Measurements from ENCODE around the gene AMDHD2.

The AMDHD2 gene

DNA sequence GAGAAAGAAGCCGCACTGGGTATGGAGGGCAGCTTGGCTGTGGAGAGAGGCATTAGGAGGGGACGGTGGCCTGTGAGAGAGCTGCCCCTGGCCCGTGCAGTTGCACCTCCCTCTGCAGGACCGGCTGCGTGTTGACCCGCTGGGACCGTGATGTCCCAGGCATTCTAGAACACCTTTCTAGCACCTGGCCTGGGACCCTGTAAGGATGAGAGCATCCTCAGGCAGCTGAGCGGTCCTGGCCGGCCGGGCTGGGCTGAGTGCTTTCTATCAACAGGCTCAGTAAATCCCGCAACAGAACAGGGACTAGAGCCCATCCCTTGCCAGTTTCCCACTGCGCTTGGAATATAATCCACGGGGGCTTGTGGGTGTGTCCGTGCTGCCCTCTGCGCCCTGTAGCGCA, 30.6 kb upstream of the AMDHD2 start:
- DNase-seq, result no peak
- H3K18ac ChIP-seq (ENCODE audit: low read depth in 1 of 2, low read length in 2 of 2), result no peak overlapping the region
- no peak overlapping the region for H3K9ac ChIP-seq (ENCODE audit: low read length)
- peaks cover 27% of the 10 kb centered on the region for H3K4me1 ChIP-seq (ENCODE audit: control insufficient read depth, insufficient read depth, low read depth, low read length)
- no peak overlapping the region for H3K23ac ChIP-seq (ENCODE audit: low read length in 2 of 2)
- H2AK5ac ChIP-seq (ENCODE audit: low read length, severe bottlenecking), result no peak overlapping the region
- no peak overlapping the region for H2BK5ac ChIP-seq (ENCODE audit: low read depth, low read length, poor library complexity, severe bottlenecking)
- no peak overlapping the region for H2BK15ac ChIP-seq (ENCODE audit: low read depth, poor library complexity, severe bottlenecking)
- H2BK12ac ChIP-seq (ENCODE audit: low read length in 2 of 2), result no peak overlapping the region
- no peak overlapping the region for H3K4ac ChIP-seq (ENCODE audit: low read depth in 1 of 2, low read length in 2 of 2)
- no peak overlapping the region for H2AFZ ChIP-seq (ENCODE audit: low read depth, low read length)
- H3K36me3 ChIP-seq (ENCODE audit: control insufficient read depth in 1 of 2, insufficient read depth in 2 of 2, low read depth in 1 of 2, low read length in 2 of 2), result peaks cover 3 to 26% of the 10 kb centered on the region in 2 experiments
- H3K4me3 ChIP-seq (ENCODE audit: insufficient read depth in 1 of 2, low read depth in 1 of 2, low read length in 2 of 2), result no peak overlapping the region
- H3K27ac ChIP-seq (ENCODE audit: low read length, poor library complexity, severe bottlenecking), result no peak overlapping the region
- no peak overlapping the region for H2BK120ac ChIP-seq (ENCODE audit: low read depth, low read length)
- no peaks in the 10 kb centered on the region for H3K9me3 ChIP-seq (ENCODE audit: control insufficient read depth, low read length)
- no peaks in the 10 kb centered on the region for H3K27me3 ChIP-seq (ENCODE audit: control insufficient read depth in 1 of 2, insufficient read depth in 1 of 2, low read length in 2 of 2)
- H3K4me2 ChIP-seq (ENCODE audit: low read length, poor library complexity, severe bottlenecking), result no peak overlapping the region
- no peak overlapping the region for H4K8ac ChIP-seq (ENCODE audit: low read length)
- 93% methylated on average over 16 of the region's 16 CpGs for WGBS
- no peak overlapping the region for H3K14ac ChIP-seq (ENCODE audit: low read length in 2 of 2)
- peaks cover 40% of the 10 kb centered on the region for H3K79me1 ChIP-seq (replicated peaks; ENCODE audit: low read length, poor library complexity, severe bottlenecking)
- H4K91ac ChIP-seq (ENCODE audit: low read length), result no peak overlapping the region

DNA sequence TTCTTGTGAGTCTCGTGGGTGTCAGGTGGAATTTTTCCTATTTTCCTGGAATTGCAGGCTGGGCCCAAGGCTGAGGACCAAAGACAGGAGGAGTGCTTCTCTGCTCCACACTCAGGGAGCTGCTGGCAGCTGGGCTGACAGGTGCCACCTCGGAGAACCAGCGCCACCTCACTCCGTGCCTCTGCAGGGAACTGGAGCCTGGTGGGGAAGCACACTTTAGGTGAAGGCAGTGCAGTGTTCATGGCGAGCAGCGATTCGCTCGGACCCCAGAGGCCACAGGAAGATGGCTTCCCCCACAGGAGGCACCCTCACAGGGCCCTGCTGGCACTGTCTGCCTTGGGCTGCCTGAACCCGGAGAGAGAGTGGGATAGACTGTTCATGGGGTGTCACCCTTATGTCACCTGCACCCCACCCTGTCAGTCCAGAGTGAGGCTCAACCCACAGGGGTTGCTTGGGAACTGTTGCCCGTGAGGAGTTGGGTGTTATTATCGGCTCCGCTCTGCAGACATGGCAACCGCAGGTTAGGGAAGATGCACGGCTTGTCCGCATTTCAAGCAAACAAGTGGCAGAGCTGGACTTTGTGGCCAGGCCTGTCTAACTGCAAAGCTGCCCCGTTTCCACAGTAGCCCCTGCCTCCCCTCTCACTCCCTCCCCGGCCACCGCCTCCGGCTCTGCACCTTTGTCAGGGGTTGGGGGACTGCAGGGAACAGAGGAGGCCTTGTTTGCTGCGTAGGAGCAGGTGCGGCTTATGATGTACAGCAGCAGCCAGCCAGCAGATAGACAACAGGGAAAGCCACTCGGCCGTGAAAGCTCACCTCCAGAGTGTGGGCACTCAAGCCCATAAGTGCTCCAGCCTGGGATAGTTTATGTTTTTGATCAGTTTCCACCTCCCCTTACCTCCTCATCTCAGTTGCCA, 29.7 kb upstream of the AMDHD2 start:
- DNase-seq, result no peak
- H3K9ac ChIP-seq (ENCODE audit: low read length), result no peak overlapping the region
- no peak overlapping the region for H2BK5ac ChIP-seq (ENCODE audit: low read depth, low read length, poor library complexity, severe bottlenecking)
- no peak overlapping the region for H2BK120ac ChIP-seq (ENCODE audit: low read depth, low read length)
- H3K27ac ChIP-seq (ENCODE audit: low read length, poor library complexity, severe bottlenecking), result no peak overlapping the region
- H3K18ac ChIP-seq (ENCODE audit: low read depth in 1 of 2, low read length in 2 of 2), result no peak overlapping the region
- H2AFZ ChIP-seq (ENCODE audit: low read depth, low read length), result no peak overlapping the region
- no peak overlapping the region for H3K4me2 ChIP-seq (ENCODE audit: low read length, poor library complexity, severe bottlenecking)
- no peak overlapping the region for H4K8ac ChIP-seq (ENCODE audit: low read length)
- no peak overlapping the region for H3K14ac ChIP-seq (ENCODE audit: low read length in 2 of 2)
- H3K36me3 ChIP-seq (ENCODE audit: control insufficient read depth in 1 of 2, insufficient read depth in 2 of 2, low read depth in 1 of 2, low read length in 2 of 2), result peaks cover 3 to 26% of the 10 kb centered on the region in 2 experiments
- H3K4me3 ChIP-seq (ENCODE audit: insufficient read depth in 1 of 2, low read depth in 1 of 2, low read length in 2 of 2), result no peak overlapping the region
- H3K4ac ChIP-seq (ENCODE audit: low read depth in 1 of 2, low read length in 2 of 2), result no peak overlapping the region
- H3K4me1 ChIP-seq (ENCODE audit: control insufficient read depth, insufficient read depth, low read depth, low read length), result peaks cover 27% of the 10 kb centered on the region
- H2BK15ac ChIP-seq (ENCODE audit: low read depth, poor library complexity, severe bottlenecking), result no peak overlapping the region
- no peaks in the 10 kb centered on the region for H3K9me3 ChIP-seq (ENCODE audit: control insufficient read depth, low read length)
- H3K79me1 ChIP-seq (replicated peaks; ENCODE audit: low read length, poor library complexity, severe bottlenecking), result peaks cover 37% of the 10 kb centered on the region
- no peak overlapping the region for H4K91ac ChIP-seq (ENCODE audit: low read length)
- H2BK12ac ChIP-seq (ENCODE audit: low read length in 2 of 2), result no peak overlapping the region
- H3K23ac ChIP-seq (ENCODE audit: low read length in 2 of 2), result no peak overlapping the region
- 95% methylated on average over 16 of the region's 23 CpGs for WGBS
- no peak overlapping the region for H2AK5ac ChIP-seq (ENCODE audit: low read length, severe bottlenecking)
- H3K27me3 ChIP-seq (ENCODE audit: control insufficient read depth in 1 of 2, insufficient read depth in 1 of 2, low read length in 2 of 2), result no peaks in the 10 kb centered on the region

DNA sequence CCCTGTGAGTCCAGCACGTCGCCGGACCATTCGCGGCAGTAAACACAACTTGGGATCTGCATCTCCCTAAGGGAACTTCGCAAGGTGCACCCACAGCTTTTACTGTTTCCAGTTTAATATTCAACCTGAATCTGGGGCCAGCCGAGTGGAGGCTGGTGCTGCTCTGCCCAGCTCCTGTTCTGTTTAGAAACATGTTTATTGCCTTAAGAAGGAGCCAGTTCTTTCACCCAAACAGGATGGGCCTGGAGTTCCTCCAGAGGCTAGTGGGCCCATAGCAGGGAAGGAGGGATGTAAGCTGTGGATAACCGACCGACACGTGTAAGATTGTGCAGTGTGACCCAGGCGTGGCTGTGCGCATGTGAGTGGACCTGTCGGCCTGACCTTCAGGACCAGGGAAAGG, 27.9 kb upstream of the AMDHD2 start:
- Histone ChIP-seq H2BK12ac (ENCODE audit: low read length in 2 of 2) (no peak overlapping the region), H3K14ac (ENCODE audit: low read length in 2 of 2) (no peak overlapping the region), H3K9ac (ENCODE audit: low read length) (no peak overlapping the region)

GRCh38 chr16:2493605-2494004, 26.6 kb upstream of the AMDHD2 start:
- Histone ChIP-seq H2BK15ac (ENCODE audit: low read depth, poor library complexity, severe bottlenecking) (no peak overlapping the region), H3K79me1 (replicated peaks; ENCODE audit: low read length, poor library complexity, severe bottlenecking) (peaks cover 18% of the 10 kb centered on the region), H3K14ac (ENCODE audit: low read length in 2 of 2) (no peak overlapping the region), H3K27ac (ENCODE audit: low read length, poor library complexity, severe bottlenecking) (no peak overlapping the region), H2AK5ac (ENCODE audit: low read length, severe bottlenecking) (no peak overlapping the region), H3K27me3 (ENCODE audit: control insufficient read depth in 1 of 2, insufficient read depth in 1 of 2, low read length in 2 of 2) (no peaks in the 10 kb centered on the region), H4K91ac (ENCODE audit: low read length) (no peak overlapping the region), H3K9ac (ENCODE audit: low read length) (no peak overlapping the region), H3K4me3 (ENCODE audit: insufficient read depth in 1 of 2, low read depth in 1 of 2, low read length in 2 of 2) (no peak overlapping the region), H3K9me3 (ENCODE audit: control insufficient read depth, low read length) (no peaks in the 10 kb centered on the region), H3K4ac (ENCODE audit: low read depth in 1 of 2, low read length in 2 of 2) (no peak overlapping the region), H3K4me2 (ENCODE audit: low read length, poor library complexity, severe bottlenecking) (no peak overlapping the region), H3K36me3 (ENCODE audit: control insufficient read depth in 1 of 2, insufficient read depth in 2 of 2, low read depth in 1 of 2, low read length in 2 of 2) (peaks cover 22 to 45% of the 10 kb centered on the region in 2 experiments), H3K23ac (ENCODE audit: low read length in 2 of 2) (no peak overlapping the region), H2BK120ac (ENCODE audit: low read depth, low read length) (no peak overlapping the region), H3K4me1 (ENCODE audit: control insufficient read depth, insufficient read depth, low read depth, low read length) (peaks cover 12% of the 10 kb centered on the region), H2BK5ac (ENCODE audit: low read depth, low read length, poor library complexity, severe bottlenecking) (no peak overlapping the region), H2BK12ac (ENCODE audit: low read length in 2 of 2) (no peak overlapping the region), H3K18ac (ENCODE audit: low read depth in 1 of 2, low read length in 2 of 2) (no peak overlapping the region), H4K8ac (ENCODE audit: low read length) (no peak overlapping the region), H2AFZ (ENCODE audit: low read depth, low read length) (no peak overlapping the region)
- DNase-seq, result no peak
- 87% methylated on average over 6 of the region's 6 CpGs for WGBS

More for the DNA sequence above, 27.9 kb upstream of the AMDHD2 start:
- H3K79me1 ChIP-seq (replicated peaks; ENCODE audit: low read length, poor library complexity, severe bottlenecking), result peaks cover 21% of the 10 kb centered on the region
- no peak overlapping the region for H3K4ac ChIP-seq (ENCODE audit: low read depth in 1 of 2, low read length in 2 of 2)
- H2AK5ac ChIP-seq (ENCODE audit: low read length, severe bottlenecking), result no peak overlapping the region
- no peaks in the 10 kb centered on the region for H3K9me3 ChIP-seq (ENCODE audit: control insufficient read depth, low read length)
- H3K27ac ChIP-seq (ENCODE audit: low read length, poor library complexity, severe bottlenecking), result no peak overlapping the region
- DNase-seq, result no peak
- H3K4me2 ChIP-seq (ENCODE audit: low read length, poor library complexity, severe bottlenecking), result no peak overlapping the region
- H2BK5ac ChIP-seq (ENCODE audit: low read depth, low read length, poor library complexity, severe bottlenecking), result no peak overlapping the region
- H2BK120ac ChIP-seq (ENCODE audit: low read depth, low read length), result no peak overlapping the region
- no peak overlapping the region for H3K23ac ChIP-seq (ENCODE audit: low read length in 2 of 2)
- no peaks in the 10 kb centered on the region for H3K27me3 ChIP-seq (ENCODE audit: control insufficient read depth in 1 of 2, insufficient read depth in 1 of 2, low read length in 2 of 2)
- H4K8ac ChIP-seq (ENCODE audit: low read length), result no peak overlapping the region
- H3K36me3 ChIP-seq (ENCODE audit: control insufficient read depth in 1 of 2, insufficient read depth in 2 of 2, low read depth in 1 of 2, low read length in 2 of 2), result peaks cover 16 to 33% of the 10 kb centered on the region in 2 experiments
- no peak overlapping the region for H3K4me3 ChIP-seq (ENCODE audit: insufficient read depth in 1 of 2, low read depth in 1 of 2, low read length in 2 of 2)
- WGBS, result 93% methylated on average over 13 of the region's 13 CpGs
- H4K91ac ChIP-seq (ENCODE audit: low read length), result no peak overlapping the region
- no peak overlapping the region for H2AFZ ChIP-seq (ENCODE audit: low read depth, low read length)
- H3K18ac ChIP-seq (ENCODE audit: low read depth in 1 of 2, low read length in 2 of 2), result no peak overlapping the region
- H2BK15ac ChIP-seq (ENCODE audit: low read depth, poor library complexity, severe bottlenecking), result no peak overlapping the region
- H3K4me1 ChIP-seq (ENCODE audit: control insufficient read depth, insufficient read depth, low read depth, low read length), result peaks cover 17% of the 10 kb centered on the region

All from mesenchymal stem cell (in vitro differentiated cells and primary cell).